HepG2 (cell line): ENCODE data around the gene IRF2BPL. TPM values are rescaled to one million over a fixed set of nuclear protein-coding genes. Genes with fewer than 3 reads are reported as not detected.

Experiments used
- ATM ChIP-seq: fragments of 450-650 bp; IDR thresholded peaks from 2 replicates; pipeline ENCODE4 v1.7.1; 2017; ENCODE audit warnings: mild to moderate bottlenecking, borderline replicate concordance
- DRAP1 ChIP-seq: IDR thresholded peaks from 2 replicates; pipeline ENCODE4 v1.6.1; 2016; ENCODE audit warnings: missing genetic modification reagents, missing compliant biosample characterization
- E2F1 ChIP-seq: sonication (generic); formaldehyde crosslinking; IDR thresholded peaks from 2 replicates; pipeline ENCODE4 v1.5.0; 2020; ENCODE audit warnings: missing genetic modification reagents
- FOXO4 ChIP-seq: sonication (generic); formaldehyde crosslinking; conservative IDR thresholded peaks from 2 replicates; pipeline ENCODE4 v1.8.1; 2023; ENCODE audit warnings: missing genetic modification reagents
- FOXP4 ChIP-seq: sonication (generic); formaldehyde crosslinking; IDR thresholded peaks from 2 replicates; pipeline ENCODE4 v1.4.0; 2020; ENCODE audit warnings: missing genetic modification reagents
- GATAD1 ChIP-seq: IDR thresholded peaks from 2 replicates; pipeline ENCODE4 v1.6.1; 2016; ENCODE audit warnings: missing genetic modification reagents, missing compliant biosample characterization
- HHEX ChIP-seq: IDR thresholded peaks from 2 replicates; pipeline ENCODE4 v1.6.1; 2016; ENCODE audit warnings: control low read depth
- KDM1A ChIP-seq: IDR thresholded peaks from 2 replicates; pipeline ENCODE4 v1.6.1; 2016; ENCODE audit warnings: missing compliant biosample characterization
- MBNL3 ChIP-seq: fragments of 250-450 bp; sonication (Bioruptor Pico); conservative IDR thresholded peaks from 2 replicates; pipeline ENCODE4 v1.8.0; 2022; ENCODE audit warnings: mild to moderate bottlenecking, inconsistent platforms
- MTF2 ChIP-seq: sonication (generic); formaldehyde crosslinking; IDR thresholded peaks from 2 replicates; pipeline ENCODE4 v1.5.0; 2020; ENCODE audit warnings: missing genetic modification reagents, borderline replicate concordance
- NR2F1 ChIP-seq, 2 experiments: fragments of 450-650 bp in 1 of 2; formaldehyde crosslinking in 1 of 2; IDR thresholded peaks; 2 replicates each; pipeline versions ENCODE4 v1.5.0 to v1.6.1; 2016 to 2020; ENCODE audit warnings: mild to moderate bottlenecking in 1 of 2, missing compliant biosample characterization in 1 of 2, missing genetic modification reagents in 1 of 2, moderate library complexity in 1 of 2
- RBFOX2 ChIP-seq: fragments of 200-400 bp; formaldehyde crosslinking; IDR thresholded peaks from 2 replicates; pipeline ENCODE4 v1.6.1; 2017; ENCODE audit warnings: low read depth, mild to moderate bottlenecking, low read length
- SIX4 ChIP-seq: sonication (generic); formaldehyde crosslinking; IDR thresholded peaks from 2 replicates; pipeline ENCODE4 v1.4.0; 2020; ENCODE audit warnings: missing genetic modification reagents
- TBL1XR1 ChIP-seq: fragments of 150-350 bp; IDR thresholded peaks from 2 replicates; pipeline ENCODE4 v1.6.1; 2014; ENCODE audit warnings: borderline replicate concordance, low read length; ENCODE audit not compliant: partially characterized antibody
- THRA ChIP-seq: sonication (generic); formaldehyde crosslinking; IDR thresholded peaks from 2 replicates; pipeline ENCODE4 v1.4.0; 2020; ENCODE audit warnings: missing genetic modification reagents, borderline replicate concordance
- ZBTB25 ChIP-seq: IDR thresholded peaks from 2 replicates; pipeline ENCODE4 v1.6.1; 2018; ENCODE audit warnings: missing genetic modification reagents
- ZNF12 ChIP-seq: sonication (generic); formaldehyde crosslinking; IDR thresholded peaks from 2 replicates; pipeline ENCODE4 v1.5.0; 2020; ENCODE audit warnings: missing genetic modification reagents
- ZNF704 ChIP-seq: sonication (generic); formaldehyde crosslinking; IDR thresholded peaks from 2 replicates; pipeline ENCODE4 v1.8.1; 2023; ENCODE audit warnings: mild to moderate bottlenecking, inconsistent platforms, moderate library complexity, missing genetic modification reagents, borderline replicate concordance
- ZSCAN12 ChIP-seq: sonication (generic); formaldehyde crosslinking; IDR thresholded peaks from 2 replicates; pipeline ENCODE4 v1.9.0; 2021; ENCODE audit warnings: mild to moderate bottlenecking, missing genetic modification reagents
- polyA plus RNA-seq, 8 experiments: library from polyadenylated mRNA; depleted of rRNA in 3 of 8; stranded (reverse) in 7 of 8; unstranded in 1 of 8; fragments of >200 nt; fragmentation: Illumina TruSeq in 4 of 8; extraction: Trizol in 4 of 8; gene quantifications; 2 replicates each; pipeline versions ENCODE4 v1.2.1 to v1.2.3, GENCODE V29; 2011 to 2016; ENCODE audit warnings: low read depth in 4 of 8, missing spikeins in 1 of 8, mixed read lengths in 1 of 8; ENCODE audit not compliant: insufficient read depth in 1 of 8
- total RNA-seq, 5 experiments: library from RNA; depleted of rRNA; stranded (reverse); fragments of >200 nt; fragmentation: Illumina TruSeq; extraction: Trizol; gene quantifications; 2 replicates each; pipeline ENCODE4 v1.2.3, GENCODE V29; 2016; ENCODE audit warnings: low read depth in 1 of 5

Gene IRF2BPL
- total and polyA plus RNA-seq, 2 of the 13 experiments (the other 11 are each of a cell fraction or from before 2014, with no cell fraction given) = 6.6 to 8.4 TPM

GRCh38 chr14:77033622-77034589 lies 5.4 kb upstream of the IRF2BPL start (continued):
- peak; percentile 91 to 93 for TF ChIP-seq NR2F1 (CRISPR knock-in tag; IDR thresholded peaks at IDR 0.05)
- TF ChIP-seq THRA (CRISPR knock-in tag) = peak; percentile 95; the same call in 1 of the 2 replicates
- no peak for TF ChIP-seq TBL1XR1
- TF ChIP-seq GATAD1 (CRISPR knock-in tag) = no peak
- TF ChIP-seq ZNF704 (CRISPR knock-in tag) = no peak
- peak; percentile 98 for TF ChIP-seq RBFOX2
- TF ChIP-seq MBNL3 (CRISPR knock-in tag) = no peak
- peak; percentile 24; the same call in 1 of the 2 replicates for TF ChIP-seq SIX4
- TF ChIP-seq ZNF12 (CRISPR knock-in tag) = peak; percentile 0; the same call in 1 of the 2 replicates
- no peak for TF ChIP-seq FOXO4 (CRISPR knock-in tag)
- TF ChIP-seq MTF2 (CRISPR knock-in tag) = peak; percentile 77; the same call in 1 of the 2 replicates
- peak; percentile 88 for TF ChIP-seq FOXP4 (CRISPR knock-in tag)
- TF ChIP-seq HHEX (CRISPR knock-in tag) = peak; percentile 84
- TF ChIP-seq ZSCAN12 = no peak
- TF ChIP-seq DRAP1 (CRISPR knock-in tag) = no peak
- TF ChIP-seq ATM = no peak
- TF ChIP-seq ZBTB25 (CRISPR knock-in tag) = peak; percentile 67
- 0 out of 2 replicates have a peak, but pooled peaks have one; percentile 39 for TF ChIP-seq E2F1 (CRISPR knock-in tag)
- peak; percentile 73 for TF ChIP-seq KDM1A (CRISPR knock-in tag)
